Uterus (tissue), 2 donors: ENCODE results near the gene CRYBG2.

Experiments
- CTCF ChIP-seq, 4 experiments: fragments of 200-600 bp in 2 of 4; fragments of 450-650 bp in 2 of 4; sonication (generic) in 2 of 4; IDR thresholded peaks; one replicate each; pipeline ENCODE4 v1.5.1; 2016 to 2019; ENCODE audit warnings: antibody characterized with exemption in 4 of 4, mild to moderate bottlenecking in 2 of 4, moderate library complexity in 1 of 4
- POLR2A ChIP-seq, 2 donors: fragments of 450-650 bp; IDR thresholded peaks; one replicate each; pipeline ENCODE4 v1.6.1; 2016; ENCODE audit warnings: antibody characterized with exemption in 2 of 2, mild to moderate bottlenecking in 1 of 2, moderate library complexity in 1 of 2

DNA sequence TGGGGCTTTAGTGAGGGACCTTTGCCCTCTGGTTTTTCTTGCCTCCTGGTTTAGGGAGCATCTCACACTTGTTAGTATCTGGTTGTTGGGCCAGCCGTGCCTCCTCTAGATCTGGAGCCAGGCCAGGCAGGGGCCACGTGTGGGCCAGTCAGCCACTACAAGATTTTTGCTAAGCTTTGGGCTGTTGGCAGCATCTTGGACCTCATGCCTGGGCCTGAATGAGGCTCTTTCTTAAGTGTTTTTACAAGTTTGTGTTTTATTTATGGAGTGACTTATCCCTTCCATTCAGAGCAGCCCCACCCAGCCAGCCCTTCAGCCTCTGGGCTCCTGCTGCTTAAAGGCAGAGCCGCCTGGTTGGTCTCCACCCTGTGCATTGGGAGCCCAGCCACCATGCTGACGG lies 75.6 kb downstream of the CRYBG2 start:
- TF ChIP-seq CTCF (IDR thresholded peaks at IDR 0.05) (no peak), POLR2A (IDR thresholded peaks at IDR 0.05) (no peak)
